ENCODE data around the gene ARHGAP44. TPM values are rescaled to one million over a fixed set of nuclear protein-coding genes. Genes with fewer than 3 reads are reported as not detected.

Gene ARHGAP44
- total RNA-seq, 1 experiment from 2014 or later = 7.3 TPM

- ChIA-PET POLR2A (interaction anchor here (0.9 to 1.5 kb wide), 4 partner anchors 8 to 268 kb away, joined by 3 to 13 read pairs (median 6); no protein-coding TSS in a partner anchor), CTCF (interaction anchor here (1.1 to 2.9 kb wide), 3 partner anchors 12 to 471 kb away, joined by 3 to 46 read pairs (median 4); no protein-coding TSS in a partner anchor), RAD21 (ENCODE audit: low non-redundant PET in 1 of 2, low total read pairs in 2 of 2, uncharacterized antibody in 2 of 2, unreplicated experiment in 2 of 2) (no interaction called here)
- BruUV-seq (replicated peaks) = no TSS peak
- Histone ChIP-seq H3K4me1 (ENCODE audit: control insufficient read depth in 1 of 2, insufficient read depth in 2 of 2, low read length in 2 of 2) (peaks cover 4 to 10% of the 10 kb centered on the region in 2 experiments; a peak in 3 of 4 replicates), H3K9me2 (ENCODE audit: insufficient read depth) (no peaks in the 10 kb centered on the region), H3K4me2 (ENCODE audit: low read length) (peak overlapping the region; percentile 71), H3K27me3 (ENCODE audit: insufficient read depth, low read length) (no peaks in the 10 kb centered on the region), H3K9ac (ENCODE audit: low read length) (peak overlapping the region; percentile 97), H4K20me1 (ENCODE audit: insufficient read depth) (no peaks in the 10 kb centered on the region; the same call in 1 of the 2 replicates), H3K9me3 (ENCODE audit: control insufficient read depth in 1 of 2, insufficient read depth in 1 of 2, low read depth in 1 of 2, low read length in 2 of 2) (no peaks in the 10 kb centered on the region), H3K36me3 (ENCODE audit: control insufficient read depth in 1 of 2, insufficient read depth in 2 of 2, low read length in 2 of 2) (peaks cover 38 to 43% of the 10 kb centered on the region in 2 experiments), H3K4me3 (replicated peaks in 1 of 2; ENCODE audit: low read depth in 1 of 2, low read length in 2 of 2) (peak overlapping the region; percentile 96 to 97), H3K27ac (ENCODE audit: low read depth, low read length) (peak overlapping the region; percentile 99), H2AFZ (ENCODE audit: low read depth, low read length, poor library complexity, severe bottlenecking) (no peak overlapping the region), H3K79me2 (ENCODE audit: insufficient read depth, low read length) (peaks cover 44% of the 10 kb centered on the region)
- intact Hi-C loops (cut with micrococcal nuclease) = no loop called here
- DNase-seq (ENCODE audit: low read depth, low spot score) = no peak
- ATAC-seq = peak; percentile 26
- TF ChIP-seq, protein P1, sequence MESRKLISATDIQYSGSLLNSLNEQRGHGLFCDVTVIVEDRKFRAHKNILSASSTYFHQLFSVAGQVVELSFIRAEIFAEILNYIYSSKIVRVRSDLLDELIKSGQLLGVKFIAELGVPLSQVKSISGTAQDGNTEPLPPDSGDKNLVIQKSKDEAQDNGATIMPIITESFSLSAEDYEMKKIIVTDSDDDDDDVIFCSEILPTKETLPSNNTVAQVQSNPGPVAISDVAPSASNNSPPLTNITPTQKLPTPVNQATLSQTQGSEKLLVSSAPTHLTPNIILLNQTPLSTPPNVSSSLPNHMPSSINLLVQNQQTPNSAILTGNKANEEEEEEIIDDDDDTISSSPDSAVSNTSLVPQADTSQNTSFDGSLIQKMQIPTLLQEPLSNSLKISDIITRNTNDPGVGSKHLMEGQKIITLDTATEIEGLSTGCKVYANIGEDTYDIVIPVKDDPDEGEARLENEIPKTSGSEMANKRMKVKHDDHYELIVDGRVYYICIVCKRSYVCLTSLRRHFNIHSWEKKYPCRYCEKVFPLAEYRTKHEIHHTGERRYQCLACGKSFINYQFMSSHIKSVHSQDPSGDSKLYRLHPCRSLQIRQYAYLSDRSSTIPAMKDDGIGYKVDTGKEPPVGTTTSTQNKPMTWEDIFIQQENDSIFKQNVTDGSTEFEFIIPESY (IDR thresholded peaks at IDR 0.05; ENCODE audit: extremely low read depth, insufficient replicate concordance, low read length) = no peak
- TF ChIP-seq EZH2phosphoT487 (IDR thresholded peaks at IDR 0.05; ENCODE audit: borderline replicate concordance) (no peak), ZFX (IDR thresholded peaks at IDR 0.05) (no peak), POLR2AphosphoS5 (IDR thresholded peaks at IDR 0.05; ENCODE audit: low read depth, low read length) (peak; percentile 49; the same call in 1 of the 2 replicates)
Measured at GRCh38 chr17:13016881-13017654, 227.8 kb downstream of the ARHGAP44 start.
